Rectal smooth muscle tissue (tissue), 1 donor: Measurements from ENCODE around the gene GTF3C6.
"Not testable (repeated sequence)": the region's sequence is repeated elsewhere in the genome, so short reads cannot be mapped to it uniquely, and the experiment has no call there.

Source experiments
- H3K27ac ChIP-seq: one replicate; pipeline ENCODE4 v1.7.0; 2013; ENCODE audit warnings: low read depth, low read length, inconsistent platforms
- H3K27me3 ChIP-seq: one replicate; pipeline ENCODE4 v1.7.0; 2013; ENCODE audit warnings: low read length; ENCODE audit not compliant: control insufficient read depth, insufficient read depth
- H3K36me3 ChIP-seq: one replicate; pipeline ENCODE4 v1.7.0; 2013; ENCODE audit warnings: low read length; ENCODE audit not compliant: control insufficient read depth, insufficient read depth
- H3K4me1 ChIP-seq: one replicate; pipeline ENCODE4 v1.7.0; 2013; ENCODE audit warnings: low read length; ENCODE audit not compliant: control insufficient read depth, insufficient read depth
- H3K4me3 ChIP-seq: one replicate; pipeline ENCODE4 v1.7.0; 2013; ENCODE audit warnings: low read length
- H3K9ac ChIP-seq: one replicate; pipeline ENCODE4 v1.7.0; 2013; ENCODE audit warnings: low read length

GTF3C6 gene

GRCh38 chr6:110951986-110952794 lies 6.3 kb upstream of the GTF3C6 start:
- Histone ChIP-seq H3K4me1 (no peaks in the 10 kb centered on the region), H3K9ac (no peak overlapping the region), H3K27ac (no peak overlapping the region), H3K27me3 (no peaks in the 10 kb centered on the region), H3K36me3 (no peaks in the 10 kb centered on the region), H3K4me3 (no peak overlapping the region)

DNA sequence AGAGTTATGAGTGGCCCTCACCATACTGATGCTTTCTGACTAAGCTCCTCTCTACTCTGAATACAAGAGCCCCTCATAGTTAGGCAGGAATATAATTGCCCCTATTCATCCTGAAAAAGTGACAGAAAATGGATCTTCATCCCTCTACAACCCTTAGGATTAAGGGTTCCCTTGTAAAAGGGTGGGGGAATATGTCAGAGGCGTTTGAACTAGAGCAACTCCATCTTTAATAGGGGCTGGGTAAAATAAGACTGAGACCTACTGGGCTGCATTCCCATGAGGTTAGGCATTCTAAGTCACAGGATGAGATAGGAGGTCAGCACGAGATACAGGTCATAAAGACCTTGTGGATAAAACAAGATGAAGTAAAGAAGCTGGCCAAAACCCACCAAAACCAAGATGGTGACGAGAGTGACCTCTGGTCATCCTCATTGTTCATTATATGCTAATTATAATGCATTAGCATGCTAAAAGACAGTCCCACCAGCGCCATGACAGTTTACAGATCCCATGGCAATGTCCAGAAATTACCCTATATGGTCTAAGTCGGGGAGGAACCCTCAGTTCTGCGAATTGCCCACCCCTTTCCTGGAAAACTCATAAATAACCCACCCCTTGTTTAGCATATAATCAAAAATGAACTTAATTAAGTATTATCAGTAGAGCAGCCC lies 4.7 kb upstream of the GTF3C6 start:
- H3K36me3 ChIP-seq: no peaks in the 10 kb centered on the region
- H3K27ac ChIP-seq: no peak overlapping the region
- no peak overlapping the region for H3K9ac ChIP-seq
- H3K27me3 ChIP-seq: no peaks in the 10 kb centered on the region
- H3K4me3 ChIP-seq: no peak overlapping the region
- no peaks in the 10 kb centered on the region for H3K4me1 ChIP-seq

DNA sequence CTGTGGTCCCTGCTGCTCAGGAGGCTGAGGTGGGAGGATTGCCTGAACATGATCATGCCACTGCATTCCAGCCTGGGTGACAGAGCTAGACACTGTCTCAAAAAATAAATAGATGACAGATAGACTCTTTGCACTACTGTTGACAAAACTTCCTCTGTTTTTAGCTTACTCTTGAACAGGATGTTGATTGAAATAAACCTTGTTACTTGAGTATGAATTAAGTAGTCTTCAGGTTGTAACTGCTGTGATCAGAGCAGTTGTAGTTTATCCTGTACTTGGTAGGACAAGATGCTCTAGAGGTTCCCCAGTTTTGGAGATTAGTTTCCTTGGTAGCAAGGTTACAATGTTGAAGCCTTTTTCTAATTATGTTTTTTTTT lies 1.5 kb downstream of the GTF3C6 start:
- H3K4me1 ChIP-seq: no peaks in the 10 kb centered on the region
- H3K4me3 ChIP-seq: no peak overlapping the region
- no peak overlapping the region for H3K27ac ChIP-seq
- H3K36me3 ChIP-seq: peaks cover 7% of the 10 kb centered on the region
- no peaks in the 10 kb centered on the region for H3K27me3 ChIP-seq
- no peak overlapping the region for H3K9ac ChIP-seq

- not testable (repeated sequence) for H3K4me1 ChIP-seq, H3K4me3 ChIP-seq, H3K27me3 ChIP-seq, H3K27ac ChIP-seq, H3K9ac ChIP-seq
- peaks cover 12% of the 10 kb centered on the region for H3K36me3 ChIP-seq
Observed at GRCh38 chr6:110962636-110963035, 4.1 kb downstream of the GTF3C6 start.

GRCh38 chr6:110965629-110966229 lies 7.2 kb downstream of the GTF3C6 start:
- no peak overlapping the region for H3K9ac ChIP-seq
- peaks cover 16% of the 10 kb centered on the region for H3K36me3 ChIP-seq
- no peaks in the 10 kb centered on the region for H3K27me3 ChIP-seq
- no peak overlapping the region for H3K4me3 ChIP-seq
- no peaks in the 10 kb centered on the region for H3K4me1 ChIP-seq
- no peak overlapping the region for H3K27ac ChIP-seq

- H3K4me3 ChIP-seq, H3K9ac ChIP-seq, H3K27me3 ChIP-seq, H3K27ac ChIP-seq, H3K4me1 ChIP-seq, H3K36me3 ChIP-seq: not testable (repeated sequence)
Observed at GRCh38 chr6:110968661-110969060, 10.2 kb downstream of the GTF3C6 start.

- Histone ChIP-seq H3K4me1 (no peaks in the 10 kb centered on the region), H3K36me3 (peaks cover 4% of the 10 kb centered on the region), H3K27me3 (no peaks in the 10 kb centered on the region), H3K9ac (no peak overlapping the region), H3K27ac (no peak overlapping the region), H3K4me3 (no peak overlapping the region)
Observed at GRCh38 chr6:110971468-110971867, 13.0 kb downstream of the GTF3C6 start.

- Histone ChIP-seq H3K27ac (no peak overlapping the region), H3K27me3 (no peaks in the 10 kb centered on the region), H3K4me1 (no peaks in the 10 kb centered on the region), H3K36me3 (no peaks in the 10 kb centered on the region), H3K4me3 (no peak overlapping the region), H3K9ac (no peak overlapping the region)
Observed at GRCh38 chr6:110976575-110976974, 18.1 kb downstream of the GTF3C6 start.

DNA sequence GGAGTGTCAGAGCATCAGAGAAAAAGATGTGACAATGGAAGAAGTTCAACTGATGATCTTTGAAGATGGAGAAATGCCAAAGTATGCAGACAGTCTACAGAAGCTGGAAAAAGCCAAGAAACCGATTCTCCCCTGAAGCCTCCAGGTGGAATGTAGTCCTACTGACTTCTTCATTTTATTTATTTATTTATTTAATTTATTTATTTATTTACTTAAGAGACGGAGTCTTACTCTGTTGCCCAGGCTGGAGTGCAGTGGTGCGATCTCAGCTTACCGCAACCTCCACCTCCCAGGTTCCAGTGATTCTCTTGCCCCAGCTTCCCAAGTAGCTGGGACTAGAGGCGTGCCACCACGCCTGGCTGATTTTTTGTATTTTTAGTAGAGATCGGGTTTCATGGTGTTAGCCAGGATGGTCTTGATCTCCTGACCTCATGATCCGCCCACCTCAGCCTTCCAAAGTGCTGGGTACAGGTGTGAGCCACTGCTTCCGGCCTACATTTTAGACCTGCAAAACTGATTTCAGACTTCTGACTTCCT lies 21.1 kb downstream of the GTF3C6 start:
- no peaks in the 10 kb centered on the region for H3K36me3 ChIP-seq
- H3K9ac ChIP-seq: no peak overlapping the region

DNA sequence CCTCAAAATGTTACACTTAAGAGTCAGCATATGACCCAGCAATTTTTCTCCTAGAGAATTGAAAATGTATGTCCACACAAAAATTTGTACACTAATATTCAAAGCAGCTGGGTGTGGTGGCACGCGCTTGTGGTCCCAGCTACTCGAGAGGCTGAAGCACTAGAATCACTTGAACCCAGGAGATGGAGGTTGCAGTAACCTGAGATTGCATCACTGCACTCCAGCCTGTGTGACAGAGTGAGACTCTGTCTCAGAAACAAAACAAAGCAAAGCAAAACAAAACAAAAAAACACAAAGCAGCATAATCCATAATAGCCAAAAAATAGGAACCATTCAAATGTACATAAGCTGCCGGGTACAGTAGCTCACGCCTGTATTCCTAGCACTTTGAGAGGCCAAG lies 21.7 kb downstream of the GTF3C6 start:
- H3K4me3 ChIP-seq: no peak overlapping the region
- H3K9ac ChIP-seq: no peak overlapping the region
- H3K27me3 ChIP-seq: no peaks in the 10 kb centered on the region
- no peak overlapping the region for H3K27ac ChIP-seq
- no peaks in the 10 kb centered on the region for H3K36me3 ChIP-seq
- no peaks in the 10 kb centered on the region for H3K4me1 ChIP-seq

More for the DNA sequence above, 21.1 kb downstream of the GTF3C6 start:
- Histone ChIP-seq H3K4me1 (no peaks in the 10 kb centered on the region), H3K27ac (no peak overlapping the region), H3K4me3 (no peak overlapping the region), H3K27me3 (no peaks in the 10 kb centered on the region)

- Histone ChIP-seq H3K4me3 (no peak overlapping the region), H3K9ac (no peak overlapping the region), H3K4me1 (no peaks in the 10 kb centered on the region), H3K36me3 (no peaks in the 10 kb centered on the region), H3K27me3 (no peaks in the 10 kb centered on the region), H3K27ac (no peak overlapping the region)
Observed at GRCh38 chr6:110980648-110981047, 22.1 kb downstream of the GTF3C6 start.

DNA sequence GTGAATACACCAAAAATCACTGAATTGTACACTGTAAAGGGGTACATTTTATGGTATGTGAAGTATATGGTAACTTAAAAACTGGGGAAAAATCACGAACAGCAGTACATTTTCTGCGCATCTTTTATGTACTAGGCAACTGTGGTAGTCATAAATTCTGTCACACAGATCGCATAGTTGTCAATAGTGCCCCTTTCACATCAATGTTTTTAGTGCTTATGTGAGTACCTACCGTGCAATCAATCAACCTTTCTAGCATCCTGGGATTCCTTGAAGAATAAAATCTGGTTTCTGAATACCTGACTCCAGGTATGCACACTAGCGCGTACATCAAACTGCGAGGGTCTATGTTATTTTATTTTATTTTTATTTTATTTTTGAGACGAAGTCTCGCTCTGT lies 22.7 kb downstream of the GTF3C6 start:
- no peak overlapping the region for H3K9ac ChIP-seq
- H3K27ac ChIP-seq: no peak overlapping the region

More for the DNA sequence above, 22.7 kb downstream of the GTF3C6 start:
- Histone ChIP-seq H3K27me3 (no peaks in the 10 kb centered on the region), H3K36me3 (peaks cover 3% of the 10 kb centered on the region), H3K4me1 (no peaks in the 10 kb centered on the region), H3K4me3 (peak overlapping the region; percentile 85)
